Thyroid gland (tissue), 4 donors: ENCODE results near the gene IL12B.

ENCODE experiments used
- CTCF ChIP-seq, 6 experiments: fragments of 200-600 bp in 3 of 6; fragments of 450-650 bp in 3 of 6; sonication (generic) in 3 of 6; IDR thresholded peaks; one replicate each; pipeline ENCODE4 v1.5.1; 2016 to 2019; ENCODE audit warnings: antibody characterized with exemption in 6 of 6, mild to moderate bottlenecking in 2 of 6, inconsistent platforms in 1 of 6, moderate library complexity in 1 of 6
- POLR2A ChIP-seq, 2 donors: fragments of 450-650 bp; IDR thresholded peaks; one replicate each; pipeline ENCODE4 v1.6.1; 2017; ENCODE audit warnings: antibody characterized with exemption in 2 of 2, mild to moderate bottlenecking in 2 of 2, moderate library complexity in 1 of 2

GRCh38 chr5:159339460-159339859 lies 9.2 kb upstream of the IL12B start:
- no peak for TF ChIP-seq POLR2A (IDR thresholded peaks at IDR 0.05)
- TF ChIP-seq CTCF (IDR thresholded peaks at IDR 0.05) = no peak
